ENCODE measurements around the gene CDIPT. TPM values are rescaled to one million over a fixed set of nuclear protein-coding genes. Genes with fewer than 3 reads are reported as not detected.
A peak's percentile ranks its signal among the peaks of the same experiment; 100 is the strongest.

Gene CDIPT
- total RNA-seq, 2 experiments from 2014 or later, result 43.5 to 52.4 TPM

DNA sequence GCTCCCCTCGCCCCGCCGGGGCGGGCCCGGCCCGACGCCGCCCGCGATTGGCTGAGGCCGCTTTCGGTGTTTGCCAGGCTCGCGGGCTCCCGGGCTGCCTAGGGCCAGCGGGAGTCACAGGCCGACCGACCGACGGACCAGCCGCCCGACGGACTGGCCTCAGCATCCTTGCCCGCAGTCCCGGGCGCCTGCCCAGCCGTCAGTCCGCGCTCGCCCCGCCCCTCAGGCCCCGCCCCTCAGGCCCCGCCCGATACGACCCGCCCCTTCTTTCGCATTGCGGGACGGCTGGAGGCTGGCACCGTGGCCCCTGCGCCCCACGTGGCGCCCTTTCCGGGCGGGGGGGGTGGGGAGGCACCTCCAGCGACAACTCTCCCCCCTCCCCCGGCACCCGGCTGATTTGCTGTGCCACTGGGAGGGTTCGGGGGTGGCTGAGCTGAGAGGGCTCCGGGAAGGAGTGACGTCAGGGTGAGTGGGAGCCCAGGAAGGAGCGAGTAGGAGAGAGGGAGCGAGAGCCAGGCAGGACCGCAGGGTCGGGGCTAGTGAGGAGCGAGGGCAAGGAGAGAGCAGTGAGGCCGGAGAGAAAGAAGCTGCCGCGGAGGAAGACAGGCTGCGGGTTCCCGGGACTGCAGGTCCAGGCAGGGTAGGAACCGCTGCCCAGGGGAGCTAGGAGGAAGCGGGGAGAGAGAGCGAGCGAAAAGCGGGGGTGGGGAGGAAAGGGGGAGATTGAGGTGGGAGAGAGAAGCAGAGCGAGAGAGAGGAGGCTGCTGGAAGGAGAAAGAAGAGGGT, 37.3 kb upstream of the CDIPT start, which contains the start of gene ASPHD1:
Gene ASPHD1, plus strand, starts transcription at position 387 of the 786 bp plus-strand sequence. CDS start 484 bp downstream, outside the sequence.
- Histone ChIP-seq H3K4me3 (ENCODE audit: low read depth, low read length, poor library complexity, severe bottlenecking) (peak within 1 kb of the TSS; percentile 67), H3K27ac (ENCODE audit: low read depth, low read length, poor library complexity, severe bottlenecking) (no peak within 1 kb of the TSS), H3K79me2 (ENCODE audit: insufficient read depth, low read depth, low read length) (no peaks in the 10 kb centered on the region), H2AFZ (ENCODE audit: low read length) (peak within 1 kb of the TSS; percentile 5; the same call in 1 of the 2 replicates), H3K9me2 (ENCODE audit: insufficient read depth, low read length) (no peaks in the 10 kb centered on the region), H3K4me1 (ENCODE audit: insufficient read depth, low read length, poor library complexity, severe bottlenecking) (no peaks in the 10 kb centered on the region), H3K36me3 (ENCODE audit: insufficient read depth, low read length) (no peaks in the 10 kb centered on the region), H3K4me2 (ENCODE audit: low read length) (peak within 1 kb of the TSS; percentile 62), H3K9me3 (ENCODE audit: low read length) (no peaks in the 10 kb centered on the region), H4K20me1 (ENCODE audit: insufficient read depth, low read length) (no peaks in the 10 kb centered on the region)
- peak; percentile 64 for DNase-seq (ENCODE audit: low spot score)
- POLR2A ChIA-PET, result no interaction called here
- TF ChIP-seq, protein P1, sequence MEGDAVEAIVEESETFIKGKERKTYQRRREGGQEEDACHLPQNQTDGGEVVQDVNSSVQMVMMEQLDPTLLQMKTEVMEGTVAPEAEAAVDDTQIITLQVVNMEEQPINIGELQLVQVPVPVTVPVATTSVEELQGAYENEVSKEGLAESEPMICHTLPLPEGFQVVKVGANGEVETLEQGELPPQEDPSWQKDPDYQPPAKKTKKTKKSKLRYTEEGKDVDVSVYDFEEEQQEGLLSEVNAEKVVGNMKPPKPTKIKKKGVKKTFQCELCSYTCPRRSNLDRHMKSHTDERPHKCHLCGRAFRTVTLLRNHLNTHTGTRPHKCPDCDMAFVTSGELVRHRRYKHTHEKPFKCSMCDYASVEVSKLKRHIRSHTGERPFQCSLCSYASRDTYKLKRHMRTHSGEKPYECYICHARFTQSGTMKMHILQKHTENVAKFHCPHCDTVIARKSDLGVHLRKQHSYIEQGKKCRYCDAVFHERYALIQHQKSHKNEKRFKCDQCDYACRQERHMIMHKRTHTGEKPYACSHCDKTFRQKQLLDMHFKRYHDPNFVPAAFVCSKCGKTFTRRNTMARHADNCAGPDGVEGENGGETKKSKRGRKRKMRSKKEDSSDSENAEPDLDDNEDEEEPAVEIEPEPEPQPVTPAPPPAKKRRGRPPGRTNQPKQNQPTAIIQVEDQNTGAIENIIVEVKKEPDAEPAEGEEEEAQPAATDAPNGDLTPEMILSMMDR (conservative IDR thresholded peaks at IDR 0.05; ENCODE audit: low read length), result no peak
- no peak for TF ChIP-seq EZH2phosphoT487 (IDR thresholded peaks at IDR 0.05; ENCODE audit: borderline replicate concordance, low read depth, low read length)
- BruUV-seq (replicated peaks), result no TSS peak
- CTCF ChIA-PET (ENCODE audit: unreplicated experiment), result interaction anchor here (1.2 kb wide), 1 partner anchor 9 kb away, joined by 4 read pairs; no protein-coding TSS in a partner anchor
- intact Hi-C loops (cut with micrococcal nuclease; ENCODE audit: unreplicated experiment), result no loop called here

DNA sequence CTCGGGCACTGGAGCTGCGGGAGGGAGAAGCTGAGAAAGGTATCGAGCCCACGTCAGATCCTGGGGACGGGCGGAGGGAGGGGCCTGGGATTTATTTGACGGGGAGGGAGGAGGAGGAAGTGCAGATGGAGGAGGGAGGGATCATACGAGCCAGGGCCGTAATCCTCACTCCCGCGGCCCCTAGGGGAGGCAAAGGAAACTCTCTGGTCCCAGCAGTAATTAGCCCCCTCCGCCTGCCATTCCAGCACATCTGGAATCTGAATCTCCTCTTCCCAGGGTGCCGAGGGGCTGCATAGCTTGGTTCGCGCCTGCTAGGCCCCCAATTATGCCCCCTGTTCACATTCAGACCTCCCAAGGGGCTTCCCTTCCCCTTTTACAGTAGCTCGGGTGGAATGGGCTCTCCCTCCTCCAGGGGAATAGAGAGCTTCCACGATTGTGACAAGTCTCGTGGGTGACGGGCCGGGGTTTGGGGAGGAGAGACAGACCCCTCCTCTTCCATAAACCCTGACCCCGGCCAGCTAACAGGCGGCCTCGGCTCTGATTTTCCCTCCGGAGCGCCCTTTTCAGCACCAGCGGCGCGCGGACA, 36.6 kb upstream of the CDIPT start, which contains the start of gene SEZ6L2:
Gene SEZ6L2, minus strand, starts transcription at position 35 of the 586 bp plus-strand sequence. CDS start 531 bp downstream, outside the sequence.
- no peak within 1 kb of the TSS for H3K27ac ChIP-seq (ENCODE audit: low read depth, low read length, poor library complexity, severe bottlenecking)
- H3K4me2 ChIP-seq (ENCODE audit: low read length), result peak within 1 kb of the TSS; percentile 62
- intact Hi-C loops (cut with micrococcal nuclease; ENCODE audit: unreplicated experiment), result no loop called here
- no peaks in the 10 kb centered on the region for H3K9me2 ChIP-seq (ENCODE audit: insufficient read depth, low read length)
- TF ChIP-seq, protein P1 (conservative IDR thresholded peaks at IDR 0.05; ENCODE audit: low read length), result no peak
- TF ChIP-seq EZH2phosphoT487 (IDR thresholded peaks at IDR 0.05; ENCODE audit: borderline replicate concordance, low read depth, low read length), result no peak
- CTCF ChIA-PET (ENCODE audit: unreplicated experiment), result interaction anchor here (1.2 kb wide), 1 partner anchor 10 kb away, joined by 4 read pairs; no protein-coding TSS in a partner anchor
- H3K79me2 ChIP-seq (ENCODE audit: insufficient read depth, low read depth, low read length), result no peaks in the 10 kb centered on the region
- H3K4me3 ChIP-seq (ENCODE audit: low read depth, low read length, poor library complexity, severe bottlenecking), result peak within 1 kb of the TSS; percentile 67
- H4K20me1 ChIP-seq (ENCODE audit: insufficient read depth, low read length), result no peaks in the 10 kb centered on the region
- no peak for DNase-seq (ENCODE audit: low spot score)
- no peaks in the 10 kb centered on the region for H3K9me3 ChIP-seq (ENCODE audit: low read length)
- no TSS peak for BruUV-seq (replicated peaks)
- POLR2A ChIA-PET, result interaction anchor here (0.6 kb wide), 1 partner anchor 160 kb away, joined by 4 read pairs; no protein-coding TSS in a partner anchor
- H3K4me1 ChIP-seq (ENCODE audit: insufficient read depth, low read length, poor library complexity, severe bottlenecking), result no peaks in the 10 kb centered on the region
- H2AFZ ChIP-seq (ENCODE audit: low read length), result peak within 1 kb of the TSS; percentile 5; the same call in 1 of the 2 replicates
- H3K36me3 ChIP-seq (ENCODE audit: insufficient read depth, low read length), result no peaks in the 10 kb centered on the region
